Anterior cingulate cortex (tissue), 58 donors: ENCODE measurements around the gene PRDM11.

ENCODE experiments used
- DNase-seq, 58 donors: peaks; one replicate each; lab custom pipeline; 2025; lab: John Stamatoyannopoulos, UW

The PRDM11 gene

DNA sequence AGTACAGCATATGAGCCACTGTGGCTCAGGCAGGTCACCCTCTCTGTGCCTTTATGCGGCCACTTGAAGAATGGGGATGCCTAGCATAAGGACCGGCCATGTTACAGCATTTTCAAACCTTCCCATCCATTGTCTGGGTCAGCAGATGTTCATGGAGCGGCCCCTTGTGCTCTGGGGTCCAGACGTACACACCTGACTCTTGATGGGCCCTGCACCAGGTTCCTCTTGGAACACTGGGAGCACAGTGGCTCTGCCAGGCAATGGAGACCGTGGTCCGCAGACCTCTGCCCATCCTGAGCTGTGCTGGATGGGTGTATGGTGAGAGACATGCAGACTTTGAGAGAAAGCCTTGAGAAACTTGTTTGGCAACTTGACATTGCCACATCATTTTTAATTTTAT is 9.8 kb downstream of the PRDM11 start:
- no peak for DNase-seq

- DNase-seq, result no peak
These were observed 10.3 kb downstream of the PRDM11 start for GRCh38 chr11:45156741-45157140.

GRCh38 chr11:45157247-45158209 is 11.1 kb downstream of the PRDM11 start:
- DNase-seq, result no peak

GRCh38 chr11:45158210-45158731 is 11.8 kb downstream of the PRDM11 start:
- DNase-seq, result no peak

DNA sequence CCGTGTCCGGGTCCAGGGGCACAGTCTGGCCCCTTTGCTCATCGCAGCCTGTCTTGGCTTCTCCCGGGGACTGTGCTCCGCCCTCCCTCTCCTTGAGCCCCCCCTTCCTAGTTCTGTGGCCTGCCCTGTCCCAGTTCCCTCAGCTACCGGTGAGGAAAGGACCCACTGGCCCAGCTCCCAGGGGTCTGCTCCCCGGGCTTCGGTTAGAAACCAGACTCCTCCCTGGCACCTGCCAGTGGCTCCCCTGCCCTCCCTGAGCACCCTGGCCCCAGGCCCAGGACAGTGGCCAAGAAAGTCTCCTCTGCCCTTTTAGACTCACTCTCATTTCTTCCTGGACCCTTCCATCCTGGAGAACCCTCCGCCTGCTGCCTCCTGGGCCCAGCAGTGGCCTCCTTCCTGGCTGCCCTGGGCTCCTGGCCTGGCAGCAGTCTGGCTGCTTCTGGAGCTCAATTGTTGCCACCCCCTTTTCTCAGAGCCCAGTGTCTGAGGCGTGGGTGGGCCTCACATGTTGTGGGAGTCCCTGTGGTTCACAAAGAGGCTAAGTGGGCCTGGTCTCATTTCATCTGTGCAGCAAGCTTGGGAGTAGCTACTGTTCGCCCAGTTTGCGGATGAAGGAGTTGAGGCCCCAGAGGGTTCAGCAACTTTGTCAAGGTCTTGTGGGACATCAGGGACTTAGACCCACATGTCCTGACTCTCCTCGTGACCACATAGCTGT is 12.6 kb downstream of the PRDM11 start:
- DNase-seq, result no peak

GRCh38 chr11:45159781-45160365 is 13.4 kb downstream of the PRDM11 start:
- DNase-seq, result peak in 1 of 58 donors; percentile 20

GRCh38 chr11:45161252-45162063 is 15.0 kb downstream of the PRDM11 start:
- DNase-seq, result peak in 23 of 58 donors; percentile 11 to 72 (median 37)

DNA sequence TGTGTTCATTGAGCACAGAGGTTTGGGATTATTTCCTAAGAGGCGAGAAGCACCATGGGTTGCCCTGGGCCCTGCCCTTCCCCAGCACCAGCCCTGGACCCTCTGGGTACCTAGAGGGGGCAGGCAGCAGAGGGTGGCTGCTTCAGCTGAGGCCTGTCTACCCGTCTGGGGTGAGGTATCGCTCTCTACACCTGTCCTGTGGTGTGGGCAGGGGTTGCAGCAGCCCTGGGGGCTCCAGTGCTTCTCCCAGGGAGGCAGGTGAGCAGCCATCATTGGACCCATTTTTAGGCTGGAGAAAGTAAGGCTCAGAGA is 15.6 kb downstream of the PRDM11 start:
- DNase-seq, result no peak

DNA sequence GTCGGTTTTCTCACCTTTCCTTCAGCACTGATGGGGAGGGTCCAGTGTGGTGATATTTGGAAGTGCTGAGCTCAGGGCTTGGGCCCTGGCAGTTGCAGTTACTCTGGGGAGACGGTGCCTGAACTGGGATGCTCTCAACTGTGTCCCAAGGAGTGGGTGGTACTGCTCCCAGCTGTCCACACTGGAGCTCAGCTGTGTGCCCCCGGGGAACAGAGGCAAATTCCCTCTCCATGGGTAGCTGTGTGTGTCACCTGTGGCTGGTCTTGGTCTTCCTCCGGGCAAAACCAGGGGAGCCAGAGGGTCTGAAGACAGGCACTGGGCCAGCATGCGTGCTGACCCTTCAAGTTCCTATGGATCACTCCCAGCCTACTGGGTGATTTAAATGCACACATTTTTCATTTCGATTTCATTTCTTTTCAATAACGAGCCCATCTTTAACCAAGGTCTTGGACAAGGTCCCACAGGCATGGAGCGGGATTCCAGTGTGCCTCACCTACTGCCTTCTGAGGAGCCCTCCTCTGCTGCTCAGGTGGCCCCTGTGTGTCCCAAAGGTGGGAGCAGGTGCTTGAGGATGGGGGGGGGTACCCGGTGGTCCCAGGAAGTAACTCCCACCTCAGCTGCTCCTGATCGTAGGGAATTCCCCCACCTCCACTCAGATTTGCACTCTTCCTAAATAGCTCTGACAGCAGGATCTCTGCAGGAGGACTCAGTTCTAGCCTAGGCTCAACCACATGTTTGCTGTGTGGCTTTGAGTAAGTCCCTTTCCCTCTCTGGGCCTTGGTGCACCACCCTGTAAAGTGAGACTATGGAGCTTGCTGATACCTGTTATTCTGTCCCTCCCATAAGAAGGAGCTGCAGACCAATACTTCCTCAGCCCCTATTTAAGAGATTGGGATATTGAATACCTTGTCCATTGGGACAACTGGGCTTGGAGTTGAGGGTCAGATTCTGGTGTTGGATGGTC is 16.8 kb downstream of the PRDM11 start:
- DNase-seq, result no peak

DNA sequence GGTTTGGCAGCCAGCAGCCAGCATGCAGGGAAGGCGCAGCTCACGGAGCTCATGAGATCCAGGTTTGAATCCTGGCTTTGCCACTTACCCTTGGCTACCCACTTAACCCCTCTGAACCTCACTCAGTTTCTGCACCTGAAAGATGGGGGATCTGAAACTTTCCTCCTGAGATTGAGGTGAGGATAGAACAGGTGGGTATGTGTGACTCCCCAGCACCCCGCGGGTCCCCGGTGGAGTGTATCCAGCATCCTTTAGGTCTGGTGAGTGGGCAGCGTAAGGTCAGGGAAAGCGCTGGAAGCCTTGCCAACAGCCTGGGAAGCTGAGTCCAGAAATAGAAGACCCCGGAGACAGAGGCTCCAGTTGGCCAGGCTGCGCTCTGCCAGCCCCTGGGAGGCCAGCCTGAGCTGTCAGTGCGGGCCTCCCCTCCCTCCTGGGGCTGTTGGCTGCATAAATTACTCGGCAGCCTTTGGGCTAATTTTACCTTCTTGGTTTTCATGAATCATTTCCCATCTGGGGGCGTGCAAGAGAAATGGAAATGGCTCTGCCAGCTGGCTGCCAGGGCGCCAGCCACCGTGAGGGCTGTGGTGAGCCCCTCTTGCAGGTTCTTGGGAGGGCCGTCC is 17.6 kb downstream of the PRDM11 start:
- DNase-seq, result peak in 30 of 58 donors; percentile 18 to 79 (median 38)

- peak in 2 of 58 donors; percentile 28 to 39 for DNase-seq
These were observed 18.9 kb downstream of the PRDM11 start for GRCh38 chr11:45165386-45165785.

DNA sequence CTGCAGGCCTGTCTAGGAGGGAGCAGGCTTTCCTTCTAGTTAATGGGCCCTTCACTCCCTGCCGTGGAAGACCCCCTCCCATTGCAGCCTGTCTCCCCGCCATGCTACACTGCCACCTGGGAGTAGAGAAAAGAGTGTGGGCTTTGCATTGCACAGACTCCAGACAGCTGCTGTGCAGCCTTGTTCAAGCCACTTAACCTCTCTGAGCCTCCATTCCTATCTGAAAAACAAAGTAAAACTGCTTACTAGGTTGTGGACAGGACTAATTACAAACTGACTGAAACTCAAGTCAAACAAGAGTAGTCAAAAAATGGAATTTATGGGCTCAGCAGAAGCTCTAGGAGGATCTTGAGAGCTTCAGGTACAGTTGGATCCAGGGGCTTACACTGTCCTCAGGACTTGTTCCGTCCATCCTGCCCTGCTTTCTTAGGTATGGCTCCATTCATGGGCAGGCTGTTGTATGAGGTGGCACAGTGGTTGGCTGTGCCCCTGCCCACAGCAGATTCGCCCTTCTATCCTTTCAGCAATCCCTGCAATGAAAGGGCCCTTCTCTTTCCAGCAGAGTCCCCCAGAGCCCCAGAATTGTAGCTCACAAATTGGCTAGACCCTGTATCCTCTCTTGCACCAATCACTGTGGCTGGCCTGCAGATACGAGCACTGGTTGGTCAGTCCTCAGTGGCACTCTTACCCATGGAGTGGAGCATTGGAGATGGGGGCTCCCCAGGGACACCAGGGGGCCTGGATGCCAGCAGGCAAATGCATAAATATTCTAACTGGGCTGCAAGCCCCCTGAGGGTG is 19.6 kb downstream of the PRDM11 start:
- DNase-seq, result no peak

DNA sequence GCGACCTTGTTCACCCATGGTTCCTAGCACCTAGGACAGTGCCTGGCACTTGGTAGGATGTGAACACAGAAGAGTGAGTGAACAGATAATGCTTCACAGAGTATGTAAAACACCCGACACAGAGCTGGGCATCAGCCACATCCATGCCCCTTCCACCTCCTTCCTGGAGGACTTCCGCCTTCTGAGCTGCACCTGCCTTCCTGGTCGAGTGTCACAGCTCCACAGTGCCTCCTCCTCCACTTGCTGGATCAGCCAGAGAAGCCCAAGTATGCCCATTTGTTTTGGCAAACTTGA is 20.1 kb downstream of the PRDM11 start:
- DNase-seq, result no peak

- DNase-seq, result no peak
These were observed 20.8 kb downstream of the PRDM11 start for GRCh38 chr11:45167283-45167682.

- DNase-seq, result no peak
These were observed 22.1 kb downstream of the PRDM11 start for GRCh38 chr11:45168366-45169130.

DNA sequence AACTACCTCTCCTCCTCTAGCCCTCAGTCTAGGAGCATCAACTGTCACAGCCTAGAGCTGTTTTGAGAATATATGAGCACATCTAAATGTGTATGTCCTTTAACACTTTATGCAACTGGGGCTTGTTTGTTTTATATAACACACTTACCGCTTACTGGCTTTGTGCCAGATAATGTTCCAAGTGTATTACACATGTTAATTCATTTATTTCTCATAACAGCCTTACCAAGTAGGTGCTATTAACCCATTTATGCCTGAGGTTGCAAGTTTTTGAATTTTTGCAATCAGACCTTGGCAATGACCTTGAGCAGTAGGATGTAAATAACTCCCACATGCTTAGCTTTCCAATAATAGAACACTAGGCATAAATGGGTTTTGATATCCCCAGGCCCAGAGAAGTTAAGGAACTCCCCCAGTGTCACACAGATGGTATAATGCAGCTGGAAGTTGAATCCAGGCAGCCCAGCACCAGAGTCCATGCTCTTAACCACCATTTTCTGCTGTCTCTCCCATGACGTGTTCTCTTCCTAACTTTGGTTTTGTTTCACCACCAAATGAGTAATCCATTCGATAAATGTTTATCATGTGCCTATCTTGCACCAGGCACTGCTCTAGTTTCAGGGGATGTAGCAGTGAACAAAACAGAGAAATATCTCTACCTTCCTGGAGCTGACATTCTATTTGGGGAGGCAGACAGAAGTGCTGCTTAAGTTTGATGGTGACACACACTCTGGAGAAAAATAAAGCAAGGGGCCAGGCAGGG is 23.1 kb downstream of the PRDM11 start:
- no peak for DNase-seq
